SK-N-MC (cell line): ENCODE data around the gene KCNN3.

Experiments
- EZH2 ChIP-seq: fragments of 200-600 bp; sonication (generic); IDR thresholded peaks from one replicate; pipeline ENCODE4 v1.6.1; 2017; ENCODE audit warnings: antibody characterized with exemption
- FOXP2 ChIP-seq: optimal IDR thresholded peaks from 2 replicates; pipeline ENCODE3; 2011; ENCODE audit warnings: mild to moderate bottlenecking, moderate library complexity; ENCODE audit not compliant: insufficient read depth; ENCODE audit errors: extremely low read length, control extremely low read depth
- POLR2AphosphoS5 ChIP-seq: IDR thresholded peaks from 2 replicates; pipeline ENCODE4 v1.6.1; 2012; ENCODE audit warnings: mild to moderate bottlenecking, low read depth, low read length, borderline replicate concordance

- TF ChIP-seq EZH2 (no peak), POLR2AphosphoS5 (no peak), FOXP2 (no peak)
These were observed 109.6 kb downstream of the KCNN3 start for GRCh38 chr1:154760469-154760933.
